ENCODE measurements around the gene MAP2. TPM values are rescaled to one million over a fixed set of nuclear protein-coding genes. Genes with fewer than 3 reads are reported as not detected.

Gene MAP2
- total RNA-seq, 1 experiment from 2014 or later, result 0.05 TPM

GRCh38 chr2:209401788-209402187, 22.1 kb upstream of the MAP2 start:
- no peak for DNase-seq
- Histone ChIP-seq H3K4me3 (ENCODE audit: low read depth, low read length) (no peak overlapping the region), H3K9me3 (no peaks in the 10 kb centered on the region), H3K36me3 (ENCODE audit: control insufficient read depth, insufficient read depth, low read length) (no peaks in the 10 kb centered on the region), H3K27me3 (replicated peaks; ENCODE audit: control insufficient read depth, insufficient read depth, low read length) (no peaks in the 10 kb centered on the region), H3K4me1 (no peaks in the 10 kb centered on the region)
- ChIA-PET POLR2A (no interaction called here), CTCF (no interaction called here)
- intact Hi-C loops (cut with micrococcal nuclease; ENCODE audit: unreplicated experiment), result no loop called here
- Mint-ChIP-seq H3K9me3 (ENCODE audit: unreplicated experiment) (no peaks in the 10 kb centered on the region), H3K27ac (ENCODE audit: unreplicated experiment) (no peak overlapping the region), H3K27me3 (ENCODE audit: insufficient read depth, unreplicated experiment) (peaks cover 2% of the 10 kb centered on the region), H3K36me3 (ENCODE audit: insufficient read depth, unreplicated experiment) (no peaks in the 10 kb centered on the region), H3K4me1 (ENCODE audit: low read depth, unreplicated experiment) (no peaks in the 10 kb centered on the region), H3K4me3 (ENCODE audit: unreplicated experiment) (no peak overlapping the region)
- no peak for TF ChIP-seq CTCF (IDR thresholded peaks at IDR 0.05; ENCODE audit: insufficient read depth in 1 of 2, low read depth in 1 of 2, low read length in 1 of 2, severe bottlenecking in 1 of 2, unreplicated experiment in 1 of 2)
- no TSS peak for BruUV-seq (replicated peaks)

- peaks cover 10% of the 10 kb centered on the region for H3K9me3 Mint-ChIP-seq (ENCODE audit: unreplicated experiment)
- no peak overlapping the region for H3K27ac Mint-ChIP-seq (ENCODE audit: unreplicated experiment)
- H3K4me1 ChIP-seq, result no peaks in the 10 kb centered on the region
- no peak for DNase-seq
- no peaks in the 10 kb centered on the region for H3K9me3 ChIP-seq
- BruUV-seq (replicated peaks), result no TSS peak
- no peaks in the 10 kb centered on the region for H3K36me3 Mint-ChIP-seq (ENCODE audit: insufficient read depth, unreplicated experiment)
- H3K27me3 Mint-ChIP-seq (ENCODE audit: insufficient read depth, unreplicated experiment), result no peaks in the 10 kb centered on the region
- H3K36me3 ChIP-seq (ENCODE audit: control insufficient read depth, insufficient read depth, low read length), result no peaks in the 10 kb centered on the region
- no peak for TF ChIP-seq CTCF (IDR thresholded peaks at IDR 0.05; ENCODE audit: insufficient read depth in 1 of 2, low read depth in 1 of 2, low read length in 1 of 2, severe bottlenecking in 1 of 2, unreplicated experiment in 1 of 2)
- no peak overlapping the region for H3K4me3 ChIP-seq (ENCODE audit: low read depth, low read length)
- no peaks in the 10 kb centered on the region for H3K27me3 ChIP-seq (replicated peaks; ENCODE audit: control insufficient read depth, insufficient read depth, low read length)
- H3K4me3 Mint-ChIP-seq (ENCODE audit: unreplicated experiment), result no peak overlapping the region
- CTCF ChIA-PET, result no interaction called here
- intact Hi-C loops (cut with micrococcal nuclease; ENCODE audit: unreplicated experiment), result no loop called here
- no peaks in the 10 kb centered on the region for H3K4me1 Mint-ChIP-seq (ENCODE audit: low read depth, unreplicated experiment)
- POLR2A ChIA-PET, result no interaction called here
Observed at GRCh38 chr2:209411296-209411695, 12.6 kb upstream of the MAP2 start.

- H3K36me3 ChIP-seq (ENCODE audit: control insufficient read depth, insufficient read depth, low read length), result no peaks in the 10 kb centered on the region
- no peaks in the 10 kb centered on the region for H3K9me3 ChIP-seq
- Mint-ChIP-seq H3K27ac (ENCODE audit: unreplicated experiment) (no peak overlapping the region), H3K4me3 (ENCODE audit: unreplicated experiment) (no peak overlapping the region), H3K36me3 (ENCODE audit: insufficient read depth, unreplicated experiment) (no peaks in the 10 kb centered on the region), H3K4me1 (ENCODE audit: low read depth, unreplicated experiment) (no peaks in the 10 kb centered on the region), H3K27me3 (ENCODE audit: insufficient read depth, unreplicated experiment) (no peaks in the 10 kb centered on the region), H3K9me3 (ENCODE audit: unreplicated experiment) (peaks cover 12% of the 10 kb centered on the region)
- no peak overlapping the region for H3K4me3 ChIP-seq (ENCODE audit: low read depth, low read length)
- CTCF ChIA-PET, result no interaction called here
- POLR2A ChIA-PET, result no interaction called here
- no TSS peak for BruUV-seq (replicated peaks)
- no peaks in the 10 kb centered on the region for H3K4me1 ChIP-seq
- DNase-seq, result no peak
- H3K27me3 ChIP-seq (replicated peaks; ENCODE audit: control insufficient read depth, insufficient read depth, low read length), result no peaks in the 10 kb centered on the region
- intact Hi-C loops (cut with micrococcal nuclease; ENCODE audit: unreplicated experiment), result no loop called here
- TF ChIP-seq CTCF (IDR thresholded peaks at IDR 0.05; ENCODE audit: insufficient read depth in 1 of 2, low read depth in 1 of 2, low read length in 1 of 2, severe bottlenecking in 1 of 2, unreplicated experiment in 1 of 2), result no peak
Observed at GRCh38 chr2:209411718-209412117, 12.1 kb upstream of the MAP2 start.
